ENCODE measurements around the gene LASP1. TPM values are rescaled to one million over a fixed set of nuclear protein-coding genes. Genes with fewer than 3 reads are reported as not detected.

Gene LASP1
- total and polyA plus RNA-seq, 2 of the 8 experiments (the other 6 are each of a cell fraction or from before 2014, with no cell fraction given) = 114 to 180 TPM

DNA sequence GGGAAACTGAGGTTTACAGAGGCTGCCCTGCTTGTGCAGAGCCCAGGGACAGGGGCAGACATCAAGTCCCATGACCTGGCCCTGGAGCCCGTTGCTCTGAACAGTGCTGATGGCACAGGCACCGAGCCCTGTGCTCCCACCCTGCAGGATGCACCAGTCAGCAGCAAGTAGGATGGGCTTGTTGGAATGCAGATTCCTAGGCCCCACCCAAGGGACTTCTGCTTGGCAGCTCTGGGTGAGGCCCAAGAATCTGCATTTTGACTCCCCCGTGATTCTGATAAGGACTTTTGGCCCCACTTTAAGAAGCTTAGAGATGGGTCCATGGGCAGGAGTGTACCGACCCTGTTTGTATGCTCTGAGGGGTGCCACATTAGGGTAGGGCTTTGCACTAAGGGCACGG is 23.3 kb downstream of the LASP1 start:
- no peak overlapping the region for H2BK120ac ChIP-seq (replicated peaks; ENCODE audit: low read depth, low read length)
- no peak overlapping the region for H4K5ac ChIP-seq (ENCODE audit: insufficient read length, low read depth, low read length)
- no peak overlapping the region for H2AFZ ChIP-seq (ENCODE audit: low read length)
- FAIRE-seq (no peak), DNase-seq (ENCODE audit: low read depth in 1 of 2, low spot score in 2 of 2) (no peak)
- no peak overlapping the region for H2BK5ac ChIP-seq (ENCODE audit: low read depth, low read length)
- no peaks in the 10 kb centered on the region for H3K9me3 ChIP-seq (ENCODE audit: insufficient read depth in 2 of 2, low read depth in 1 of 2, low read length in 1 of 2)
- no peak overlapping the region for H3K14ac ChIP-seq (ENCODE audit: insufficient read length)
- H2BK15ac ChIP-seq (ENCODE audit: low read length) = no peak overlapping the region
- H2AK5ac ChIP-seq (ENCODE audit: low read depth, low read length) = no peak overlapping the region
- H4K20me1 ChIP-seq (replicated peaks in 1 of 2; ENCODE audit: control insufficient read depth in 1 of 2, insufficient read depth in 2 of 2, low read length in 2 of 2) = peaks cover 0 to 13% of the 10 kb centered on the region in 2 experiments
- H4K91ac ChIP-seq (replicated peaks; ENCODE audit: insufficient read length, low read length) = no peak overlapping the region
- no peak overlapping the region for H3K18ac ChIP-seq (ENCODE audit: extremely low read depth, low read length)
- H2BK12ac ChIP-seq (ENCODE audit: low read depth, low read length) = no peak overlapping the region
- H3K4me1 ChIP-seq (replicated peaks in 1 of 4; ENCODE audit: control insufficient read depth in 3 of 4, insufficient read depth in 4 of 4, low read length in 3 of 4) = peaks cover 0 to 7% (median 3%) of the 10 kb centered on the region in 4 experiments; a peak in 5 of 7 replicates
- H3K79me2 ChIP-seq (ENCODE audit: control insufficient read depth in 1 of 2, insufficient read depth in 2 of 2, low read length in 2 of 2) = peaks cover 0 to 11% of the 10 kb centered on the region in 2 experiments; a peak in 1 of 4 replicates
- no peak overlapping the region for H3K4ac ChIP-seq (replicated peaks; ENCODE audit: insufficient read length, low read depth, low read length)
- H4K8ac ChIP-seq (ENCODE audit: extremely low read depth, insufficient read depth, low read length) = no peak overlapping the region; the same call in 1 of the 2 replicates
- no peak overlapping the region for H2BK20ac ChIP-seq (ENCODE audit: low read length)
- ChIA-PET CTCF (ENCODE audit: partially characterized antibody) (interaction anchor here (0.6 to 1.5 kb wide), 8 partner anchors 21 to 315 kb away, joined by 3 to 6 read pairs (median 4); partner anchors contain the start of gene LASP1NB), POLR2A (ENCODE audit: partially characterized antibody) (interaction anchor here (0.6 to 2.0 kb wide), 9 partner anchors 11 to 770 kb away, joined by 3 to 14 read pairs (median 4); partner anchors contain the start of genes LASP1 and PIP4K2B)
- no peaks in the 10 kb centered on the region; the same call in 1 of the 2 replicates for H3K79me1 ChIP-seq (ENCODE audit: low read depth, low read length)
- H3K23me2 ChIP-seq (ENCODE audit: low read depth, low read length) = no peaks in the 10 kb centered on the region
- H3K9ac ChIP-seq (replicated peaks in 1 of 4; ENCODE audit: extremely low read depth in 1 of 4, low read depth in 3 of 4, low read length in 3 of 4) = no peak overlapping the region
- H3K36me3 ChIP-seq (ENCODE audit: control insufficient read depth in 2 of 4, insufficient read depth in 4 of 4, low read length in 3 of 4) = peaks cover 2 to 26% (median 13%) of the 10 kb centered on the region in 4 experiments
- TF ChIP-seq SUZ12 (IDR thresholded peaks at IDR 0.05; ENCODE audit: low read length) = no peak
- no peak for TF ChIP-seq JUN (IDR thresholded peaks at IDR 0.05; ENCODE audit: low read depth, low read length)
- no peaks in the 10 kb centered on the region for H3K27me3 ChIP-seq (replicated peaks in 1 of 4; ENCODE audit: control insufficient read depth in 3 of 4, extremely low read depth in 1 of 4, insufficient read depth in 3 of 4, low read length in 3 of 4)
- H3K56ac ChIP-seq (replicated peaks; ENCODE audit: insufficient read length, low read depth, low read length) = no peak overlapping the region
- WGBS, 2 experiments (ENCODE audit: extremely low coverage in 1 of 2, insufficient coverage in 1 of 2, insufficient read length in 1 of 2, insufficient replicate concordance in 2 of 2, low coverage in 1 of 2, low lambda C conversion rate in 2 of 2, missing lambda C conversion rate in 1 of 2) = 98% methylated on average over 5 of the region's 5 CpGs; no CpG with 5 or more reads in 1 of the 2 experiments
- no peak overlapping the region for H3K27ac ChIP-seq (ENCODE audit: low read depth, low read length)
- no peak overlapping the region for H3K4me3 ChIP-seq (ENCODE audit: extremely low read depth in 1 of 4, insufficient read depth in 2 of 4, low read depth in 3 of 4, low read length in 4 of 4)
- H3K23ac ChIP-seq (ENCODE audit: insufficient read length) = no peak overlapping the region
- no peak overlapping the region for H3K4me2 ChIP-seq (ENCODE audit: insufficient read depth in 1 of 2, low read depth in 2 of 2, low read length in 2 of 2)

Data from H1 (cell line).